Fibroblast of villous mesenchyme (primary cell): ENCODE data around the gene CHD2. TPM values are rescaled to one million over a fixed set of nuclear protein-coding genes. Genes with fewer than 3 reads are reported as not detected.
"Not testable (repeated sequence)": the region's sequence is repeated elsewhere in the genome, so short reads cannot be mapped to it uniquely, and the experiment has no call there.

ENCODE experiments used
- DNase-seq: peaks from one replicate; pipeline ENCODE4 v3.0.0-alpha.2; 2010; ENCODE audit warnings: low read depth
- H3K4me3 ChIP-seq: 2 replicates; pipeline ENCODE4 v1.5.1; 2011; ENCODE audit warnings: low read depth, mild to moderate bottlenecking, low read length
- CTCF ChIP-seq: IDR thresholded peaks from 2 replicates; pipeline ENCODE4 v1.5.1; 2012; ENCODE audit warnings: low read depth, mild to moderate bottlenecking, low read length; ENCODE audit not compliant: insufficient read depth
- total RNA-seq: library from RNA; depleted of rRNA; stranded (reverse); fragments of >200 nt; gene quantifications from 2 replicates; pipeline ENCODE4 v1.2.3, GENCODE V29; 2012

The CHD2 gene
- total RNA-seq, 1 donor = 102 TPM

- DNase-seq = no peak
- no peak overlapping the region for H3K4me3 ChIP-seq
- TF ChIP-seq CTCF = no peak
These were observed 160.5 kb downstream of the CHD2 start for GRCh38 chr15:93060336-93061248.

- DNase-seq = not testable (repeated sequence)
These were observed 162.6 kb downstream of the CHD2 start for GRCh38 chr15:93062628-93063261.

GRCh38 chr15:93063262-93063671, 163.1 kb downstream of the CHD2 start:
- TF ChIP-seq CTCF = no peak
- no peak overlapping the region for H3K4me3 ChIP-seq
- no peak for DNase-seq

More at GRCh38 chr15:93062628-93063261, 162.6 kb downstream of the CHD2 start:
- H3K4me3 ChIP-seq = not testable (repeated sequence)

- DNase-seq = no peak
- no peak overlapping the region for H3K4me3 ChIP-seq
- no peak for TF ChIP-seq CTCF
These were observed 163.9 kb downstream of the CHD2 start for GRCh38 chr15:93063796-93064690.

- DNase-seq = no peak
- TF ChIP-seq CTCF = no peak
- H3K4me3 ChIP-seq = no peak overlapping the region
These were observed 165.5 kb downstream of the CHD2 start for GRCh38 chr15:93065641-93066045.

- no peak overlapping the region for H3K4me3 ChIP-seq
- no peak for TF ChIP-seq CTCF
- no peak for DNase-seq
These were observed 166.1 kb downstream of the CHD2 start for GRCh38 chr15:93066224-93066681.
